H9 (cell line): ENCODE results near the gene PROKR1. TPM values are rescaled to one million over a fixed set of nuclear protein-coding genes. Genes with fewer than 3 reads are reported as not detected.

Experiments used
- DNase-seq: peaks from one replicate; pipeline ENCODE4 v3.0.0-alpha.2; 2017
- H2AFZ ChIP-seq: one replicate; pipeline ENCODE4 v1.6.1; 2013; ENCODE audit warnings: mild to moderate bottlenecking, low read length, control low read depth, moderate library complexity
- H2AK5ac ChIP-seq: 2 replicates; pipeline ENCODE4 v1.6.1; 2013; ENCODE audit warnings: low read length, control low read depth, mixed read lengths; ENCODE audit not compliant: insufficient read length
- H2BK120ac ChIP-seq: one replicate; pipeline ENCODE4 v1.6.1; 2013; ENCODE audit warnings: low read depth, mild to moderate bottlenecking, low read length, control low read depth, inconsistent platforms; ENCODE audit not compliant: poor library complexity, severe bottlenecking
- H2BK12ac ChIP-seq: 2 replicates; pipeline ENCODE4 v1.6.1; 2013; ENCODE audit warnings: low read length, control low read depth, mixed read lengths, low read depth; ENCODE audit not compliant: insufficient read length
- H2BK15ac ChIP-seq: 2 replicates; pipeline ENCODE4 v1.6.1; 2013; ENCODE audit warnings: low read depth, low read length, control low read depth
- H2BK20ac ChIP-seq: one replicate; pipeline ENCODE4 v1.6.1; 2013; ENCODE audit warnings: low read depth, mild to moderate bottlenecking, low read length, control low read depth, inconsistent platforms; ENCODE audit not compliant: poor library complexity, severe bottlenecking
- H2BK5ac ChIP-seq: 2 replicates; pipeline ENCODE4 v1.6.1; 2013; ENCODE audit warnings: low read length, control low read depth, mixed read lengths; ENCODE audit not compliant: insufficient read length
- H3K14ac ChIP-seq: 2 replicates; pipeline ENCODE4 v1.6.1; 2013; ENCODE audit warnings: low read length, control low read depth; ENCODE audit not compliant: insufficient read depth
- H3K18ac ChIP-seq: 2 replicates; pipeline ENCODE4 v1.6.1; 2013; ENCODE audit warnings: low read depth, mild to moderate bottlenecking, mixed read lengths, low read length, control low read depth; ENCODE audit not compliant: insufficient read length
- H3K23ac ChIP-seq: 2 replicates; pipeline ENCODE4 v1.6.1; 2013; ENCODE audit warnings: low read length, control low read depth, mixed read lengths, low read depth; ENCODE audit not compliant: insufficient read length
- H3K23me2 ChIP-seq: 2 replicates; pipeline ENCODE4 v1.6.1; 2013; ENCODE audit warnings: low read depth, mild to moderate bottlenecking, mixed read lengths, low read length, control low read depth; ENCODE audit not compliant: insufficient read length, poor library complexity, severe bottlenecking
- H3K27ac ChIP-seq: 2 replicates; pipeline ENCODE4 v1.5.1; 2013; ENCODE audit warnings: low read length, control low read depth, mixed read lengths, low read depth; ENCODE audit not compliant: insufficient read length
- H3K27me3 ChIP-seq: 2 replicates; pipeline ENCODE4 v1.6.1; 2013; ENCODE audit warnings: low read length, control low read depth, inconsistent platforms; ENCODE audit not compliant: insufficient read depth
- H3K4ac ChIP-seq: 2 replicates; pipeline ENCODE4 v1.6.1; 2013; ENCODE audit warnings: low read depth, mild to moderate bottlenecking, control low read depth, inconsistent platforms, low read length, moderate library complexity
- H3K4me1 ChIP-seq: 2 replicates; pipeline ENCODE4 v1.6.1; 2013; ENCODE audit warnings: low read length, control low read depth, inconsistent platforms; ENCODE audit not compliant: insufficient read depth
- H3K4me2 ChIP-seq: 2 replicates; pipeline ENCODE4 v1.6.1; 2013; ENCODE audit warnings: low read length, control low read depth, mixed read lengths; ENCODE audit not compliant: insufficient read length, insufficient read depth
- H3K56ac ChIP-seq: 2 replicates; pipeline ENCODE4 v1.6.1; 2013; ENCODE audit warnings: low read depth, mild to moderate bottlenecking, mixed read lengths, low read length, control low read depth; ENCODE audit not compliant: insufficient read length
- H3K79me1 ChIP-seq: 2 replicates; pipeline ENCODE4 v1.6.1; 2013; ENCODE audit warnings: low read depth, mild to moderate bottlenecking, moderate library complexity, low read length, control low read depth, inconsistent platforms; ENCODE audit not compliant: insufficient read depth, poor library complexity, severe bottlenecking
- H3K79me2 ChIP-seq: 2 replicates; pipeline ENCODE4 v1.6.1; 2013; ENCODE audit warnings: low read length, control low read depth, inconsistent platforms; ENCODE audit not compliant: insufficient read depth
- H3K9ac ChIP-seq: 2 replicates; pipeline ENCODE4 v1.6.1; 2013; ENCODE audit warnings: low read length, control low read depth, mixed read lengths; ENCODE audit not compliant: insufficient read length; ENCODE audit errors: extremely low read depth
- H3K9me3 ChIP-seq: one replicate; pipeline ENCODE4 v1.6.1; 2013; ENCODE audit warnings: low read depth, low read length, inconsistent platforms; ENCODE audit not compliant: control insufficient read depth
- H3T11ph ChIP-seq: one replicate; pipeline ENCODE4 v1.6.1; 2013; ENCODE audit warnings: mild to moderate bottlenecking, low read length, control low read depth, inconsistent platforms
- H4K20me1 ChIP-seq: one replicate; pipeline ENCODE4 v1.6.1; 2013; ENCODE audit not compliant: control insufficient read depth, insufficient read length, insufficient read depth
- H4K5ac ChIP-seq: 2 replicates; pipeline ENCODE4 v1.6.1; 2013; ENCODE audit warnings: low read depth, mild to moderate bottlenecking, mixed read lengths, low read length, control low read depth; ENCODE audit not compliant: insufficient read length
- H4K8ac ChIP-seq: replicated peaks from 2 replicates; pipeline ENCODE4 v1.6.1; 2013; ENCODE audit warnings: low read length, control low read depth, mixed read lengths, low read depth; ENCODE audit not compliant: insufficient read length
- H4K91ac ChIP-seq: 2 replicates; pipeline ENCODE4 v1.6.1; 2013; ENCODE audit warnings: low read depth, mild to moderate bottlenecking, moderate library complexity, mixed read lengths, low read length, control low read depth; ENCODE audit not compliant: insufficient read length
- H3K27ac Mint-ChIP-seq, 3 experiments: 2 replicates in 2 of 3; 3 replicates in 1 of 3; pipeline ENCODE4 v1.8.0; 2020 to 2021; ENCODE audit warnings: mixed read lengths in 3 of 3, mild to moderate bottlenecking in 1 of 3, moderate library complexity in 1 of 3
- H3K27me3 Mint-ChIP-seq: 2 replicates; pipeline ENCODE4 v1.8.0; 2021; ENCODE audit warnings: low read depth, mild to moderate bottlenecking, moderate library complexity, mixed read lengths
- H3K36me3 Mint-ChIP-seq, 3 experiments: 2 replicates in 2 of 3; 3 replicates in 1 of 3; pipeline ENCODE4 v1.8.0; 2020 to 2021; ENCODE audit warnings: low read depth in 3 of 3, mixed read lengths in 3 of 3; ENCODE audit not compliant: insufficient read depth in 1 of 3
- H3K4me1 Mint-ChIP-seq, 2 experiments: 2 replicates each; pipeline ENCODE4 v1.8.0; 2020; ENCODE audit warnings: mixed read lengths in 2 of 2
- H3K4me3 Mint-ChIP-seq, 2 experiments: 2 replicates in 1 of 2; 3 replicates in 1 of 2; pipeline ENCODE4 v1.8.0; 2020 to 2021; ENCODE audit warnings: mild to moderate bottlenecking in 2 of 2, mixed read lengths in 2 of 2, moderate library complexity in 1 of 2
- H3K9me3 Mint-ChIP-seq, 2 experiments: 2 replicates in 1 of 2; 3 replicates in 1 of 2; pipeline ENCODE4 v1.8.0; 2020; ENCODE audit warnings: mild to moderate bottlenecking in 2 of 2, mixed read lengths in 2 of 2, moderate library complexity in 1 of 2
- WGBS: extraction: QIAGEN DNeasy Blood & Tissue Kit; methylation state at CpG from one replicate; pipeline ENCODE4 v1.1.7; 2013; ENCODE audit warnings: missing lambda C conversion rate, low lambda C conversion rate, mixed read lengths; ENCODE audit not compliant: insufficient read length; ENCODE audit errors: extremely low coverage; 5-methylcytosine and 5-hydroxymethylcytosine counted together
- total RNA-seq: library from RNA; stranded (reverse); gene quantifications from 2 replicates; pipeline ENCODE4 v1.2.1, GENCODE V29; 2021
- TF ChIP-seq, protein P1 (sequence below): fragments of 200-600 bp; sonication (generic); conservative IDR thresholded peaks from 3 replicates; pipeline ENCODE4 v1.8.0; 2021; ENCODE audit warnings: antibody characterized with exemption, mild to moderate bottlenecking

The PROKR1 gene
- total RNA-seq, 1 experiment from 2014 or later = 1.5 TPM

GRCh38 chr2:68687018-68687417 is 43.6 kb downstream of the PROKR1 start:
- Histone ChIP-seq H3K14ac (no peak overlapping the region), H4K91ac (no peak overlapping the region), H2BK15ac (no peak overlapping the region), H2AK5ac (no peak overlapping the region), H3K23me2 (no peaks in the 10 kb centered on the region), H2BK20ac (no peak overlapping the region), H3T11ph (no peak overlapping the region), H3K4me2 (no peak overlapping the region), H3K4ac (no peak overlapping the region), H3K27me3 (no peaks in the 10 kb centered on the region), H3K9ac (no peak overlapping the region), H3K27ac (no peak overlapping the region), H2AFZ (no peak overlapping the region), H3K9me3 (no peaks in the 10 kb centered on the region), H3K79me2 (no peaks in the 10 kb centered on the region), H3K23ac (no peak overlapping the region), H4K20me1 (no peaks in the 10 kb centered on the region), H3K56ac (no peak overlapping the region), H2BK5ac (no peak overlapping the region), H3K18ac (no peak overlapping the region), H3K79me1 (no peaks in the 10 kb centered on the region), H3K4me1 (0 out of 2 replicates have a peak, but pooled peaks cover 7% of the 10 kb centered on the region), H2BK120ac (no peak overlapping the region), H2BK12ac (no peak overlapping the region), H4K8ac (no peak overlapping the region), H4K5ac (no peak overlapping the region)
- Mint-ChIP-seq H3K27ac (no peak overlapping the region; a peak in 1 of 7 replicates), H3K27me3 (no peaks in the 10 kb centered on the region), H3K4me3 (no peak overlapping the region), H3K4me1 (peaks cover 29 to 35% of the 10 kb centered on the region in 2 experiments), H3K36me3 (peaks cover 2 to 16% (median 11%) of the 10 kb centered on the region in 3 experiments; a peak in 6 of 7 replicates), H3K9me3 (peaks cover 2 to 3% of the 10 kb centered on the region in 2 experiments; a peak in 3 of 5 replicates)
- TF ChIP-seq, protein P1, sequence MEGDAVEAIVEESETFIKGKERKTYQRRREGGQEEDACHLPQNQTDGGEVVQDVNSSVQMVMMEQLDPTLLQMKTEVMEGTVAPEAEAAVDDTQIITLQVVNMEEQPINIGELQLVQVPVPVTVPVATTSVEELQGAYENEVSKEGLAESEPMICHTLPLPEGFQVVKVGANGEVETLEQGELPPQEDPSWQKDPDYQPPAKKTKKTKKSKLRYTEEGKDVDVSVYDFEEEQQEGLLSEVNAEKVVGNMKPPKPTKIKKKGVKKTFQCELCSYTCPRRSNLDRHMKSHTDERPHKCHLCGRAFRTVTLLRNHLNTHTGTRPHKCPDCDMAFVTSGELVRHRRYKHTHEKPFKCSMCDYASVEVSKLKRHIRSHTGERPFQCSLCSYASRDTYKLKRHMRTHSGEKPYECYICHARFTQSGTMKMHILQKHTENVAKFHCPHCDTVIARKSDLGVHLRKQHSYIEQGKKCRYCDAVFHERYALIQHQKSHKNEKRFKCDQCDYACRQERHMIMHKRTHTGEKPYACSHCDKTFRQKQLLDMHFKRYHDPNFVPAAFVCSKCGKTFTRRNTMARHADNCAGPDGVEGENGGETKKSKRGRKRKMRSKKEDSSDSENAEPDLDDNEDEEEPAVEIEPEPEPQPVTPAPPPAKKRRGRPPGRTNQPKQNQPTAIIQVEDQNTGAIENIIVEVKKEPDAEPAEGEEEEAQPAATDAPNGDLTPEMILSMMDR = no peak
- no CpG with 5 or more reads among the region's 1 CpG for WGBS
- DNase-seq = no peak
